Adipocyte (in vitro differentiated cells): Measurements from ENCODE around the gene P3H2.
A peak's percentile ranks its signal among the peaks of the same experiment; 100 is the strongest.

ENCODE experiments used
- DNase-seq: peaks from one replicate; pipeline ENCODE4 v3.0.0-alpha.2; 2015; ENCODE audit warnings: low read depth
- H3K27me3 ChIP-seq: replicated peaks from 2 replicates; pipeline ENCODE4 v1.7.0; 2013; ENCODE audit warnings: mild to moderate bottlenecking, low read length, moderate library complexity; ENCODE audit not compliant: control insufficient read depth, insufficient read depth
- H3K36me3 ChIP-seq: 2 replicates; pipeline ENCODE4 v1.7.0; 2013; ENCODE audit warnings: low read length, mild to moderate bottlenecking, moderate library complexity; ENCODE audit not compliant: control insufficient read depth, insufficient read depth, severe bottlenecking
- H3K4me1 ChIP-seq: 2 replicates; pipeline ENCODE4 v1.7.0; 2013; ENCODE audit warnings: mild to moderate bottlenecking, low read length, moderate library complexity; ENCODE audit not compliant: control insufficient read depth, insufficient read depth
- H3K4me3 ChIP-seq: 2 replicates; pipeline ENCODE4 v1.7.0; 2013; ENCODE audit warnings: mild to moderate bottlenecking, low read length, moderate library complexity
- H3K9ac ChIP-seq: 2 replicates; pipeline ENCODE4 v1.7.0; 2013; ENCODE audit warnings: mild to moderate bottlenecking, low read length, moderate library complexity
- H3K9me3 ChIP-seq: 2 replicates; pipeline ENCODE4 v1.7.0; 2013; ENCODE audit warnings: mild to moderate bottlenecking, low read length, moderate library complexity; ENCODE audit not compliant: control insufficient read depth

P3H2 gene

GRCh38 chr3:190013943-190014924, 106.5 kb downstream of the P3H2 start:
- Histone ChIP-seq H3K9me3 (no peaks in the 10 kb centered on the region), H3K9ac (no peak overlapping the region), H3K4me1 (peaks cover 28% of the 10 kb centered on the region), H3K4me3 (no peak overlapping the region), H3K27me3 (no peaks in the 10 kb centered on the region), H3K36me3 (no peaks in the 10 kb centered on the region)
- DNase-seq: no peak

- peaks cover 26% of the 10 kb centered on the region for H3K4me1 ChIP-seq
- H3K9ac ChIP-seq: no peak overlapping the region
- H3K4me3 ChIP-seq: no peak overlapping the region
- H3K27me3 ChIP-seq: no peaks in the 10 kb centered on the region
- no peaks in the 10 kb centered on the region for H3K36me3 ChIP-seq
- DNase-seq: no peak
- no peaks in the 10 kb centered on the region for H3K9me3 ChIP-seq
These were observed 107.9 kb downstream of the P3H2 start for GRCh38 chr3:190012784-190013183.

GRCh38 chr3:190012314-190012782, 108.3 kb downstream of the P3H2 start:
- Histone ChIP-seq H3K9me3 (no peaks in the 10 kb centered on the region), H3K27me3 (no peaks in the 10 kb centered on the region), H3K4me1 (peaks cover 22% of the 10 kb centered on the region), H3K9ac (no peak overlapping the region), H3K36me3 (no peaks in the 10 kb centered on the region), H3K4me3 (peak overlapping the region; percentile 18)
- peak; percentile 45 for DNase-seq

GRCh38 chr3:190010486-190010885, 110.2 kb downstream of the P3H2 start:
- Histone ChIP-seq H3K36me3 (no peaks in the 10 kb centered on the region), H3K9ac (no peak overlapping the region), H3K9me3 (no peaks in the 10 kb centered on the region), H3K4me3 (no peak overlapping the region), H3K4me1 (peaks cover 20% of the 10 kb centered on the region), H3K27me3 (no peaks in the 10 kb centered on the region)
- no peak for DNase-seq

- no peak overlapping the region for H3K4me3 ChIP-seq
- no peak for DNase-seq
- no peaks in the 10 kb centered on the region for H3K27me3 ChIP-seq
- peaks cover 20% of the 10 kb centered on the region for H3K4me1 ChIP-seq
- no peaks in the 10 kb centered on the region for H3K9me3 ChIP-seq
- H3K9ac ChIP-seq: no peak overlapping the region
- no peaks in the 10 kb centered on the region for H3K36me3 ChIP-seq
These were observed 111.1 kb downstream of the P3H2 start for GRCh38 chr3:190009614-190010013.

GRCh38 chr3:190008432-190008831, 112.3 kb downstream of the P3H2 start:
- DNase-seq: no peak
- peaks cover 27% of the 10 kb centered on the region for H3K4me1 ChIP-seq
- H3K27me3 ChIP-seq: no peaks in the 10 kb centered on the region
- H3K4me3 ChIP-seq: no peak overlapping the region
- no peak overlapping the region for H3K9ac ChIP-seq
- no peaks in the 10 kb centered on the region for H3K36me3 ChIP-seq
- H3K9me3 ChIP-seq: no peaks in the 10 kb centered on the region

GRCh38 chr3:190005343-190006113, 115.2 kb downstream of the P3H2 start:
- H3K9me3 ChIP-seq: no peaks in the 10 kb centered on the region

GRCh38 chr3:190004656-190005055, 116.0 kb downstream of the P3H2 start:
- H3K4me3 ChIP-seq: no peak overlapping the region
- no peak for DNase-seq
- H3K4me1 ChIP-seq: peaks cover 22% of the 10 kb centered on the region
- H3K9ac ChIP-seq: no peak overlapping the region
- H3K27me3 ChIP-seq: no peaks in the 10 kb centered on the region
- no peaks in the 10 kb centered on the region for H3K36me3 ChIP-seq
- no peaks in the 10 kb centered on the region for H3K9me3 ChIP-seq

More at GRCh38 chr3:190005343-190006113, 115.2 kb downstream of the P3H2 start:
- Histone ChIP-seq H3K36me3 (no peaks in the 10 kb centered on the region), H3K4me3 (no peak overlapping the region), H3K4me1 (peaks cover 25% of the 10 kb centered on the region), H3K9ac (no peak overlapping the region), H3K27me3 (no peaks in the 10 kb centered on the region)
- no peak for DNase-seq

- Histone ChIP-seq H3K9me3 (no peaks in the 10 kb centered on the region), H3K36me3 (no peaks in the 10 kb centered on the region), H3K27me3 (no peaks in the 10 kb centered on the region), H3K4me1 (peaks cover 18% of the 10 kb centered on the region), H3K9ac (no peak overlapping the region), H3K4me3 (no peak overlapping the region)
- DNase-seq: peak; percentile 57
These were observed 117.0 kb downstream of the P3H2 start for GRCh38 chr3:190003681-190004123.

GRCh38 chr3:190003068-190003467, 117.6 kb downstream of the P3H2 start:
- peak overlapping the region; percentile 47 for H3K4me3 ChIP-seq
- no peaks in the 10 kb centered on the region for H3K36me3 ChIP-seq
- H3K4me1 ChIP-seq: peaks cover 18% of the 10 kb centered on the region
- H3K9me3 ChIP-seq: no peaks in the 10 kb centered on the region
- no peaks in the 10 kb centered on the region for H3K27me3 ChIP-seq
- DNase-seq: no peak
- H3K9ac ChIP-seq: no peak overlapping the region

- Histone ChIP-seq H3K9ac (no peak overlapping the region), H3K36me3 (no peaks in the 10 kb centered on the region), H3K9me3 (no peaks in the 10 kb centered on the region), H3K27me3 (no peaks in the 10 kb centered on the region), H3K4me3 (peak overlapping the region; percentile 51), H3K4me1 (peaks cover 18% of the 10 kb centered on the region)
- DNase-seq: no peak
These were observed 119.3 kb downstream of the P3H2 start for GRCh38 chr3:190001426-190001825.
